NCI-H128 (cell line): ENCODE measurements around the gene TMEM18.

Experiments
- DNase-seq: peaks from one replicate; lab custom pipeline; 2025; ENCODE audit not compliant: unreplicated experiment; lab: John Stamatoyannopoulos, UW

TMEM18 gene

GRCh38 chr2:622357-622756 is 54.8 kb downstream of the TMEM18 start:
- no peak for DNase-seq

- DNase-seq, result no peak
Measured at GRCh38 chr2:621303-622099, 55.7 kb downstream of the TMEM18 start.

- DNase-seq, result no peak
Measured at GRCh38 chr2:620471-621302, 56.5 kb downstream of the TMEM18 start.

GRCh38 chr2:620004-620403 is 57.2 kb downstream of the TMEM18 start:
- no peak for DNase-seq

GRCh38 chr2:618422-618990 is 58.7 kb downstream of the TMEM18 start:
- no peak for DNase-seq

- no peak for DNase-seq
Measured at GRCh38 chr2:618005-618404, 59.2 kb downstream of the TMEM18 start.
